GM19043 (cell line): ENCODE measurements around the gene NIN.

ENCODE experiments used
- ATAC-seq: cut with Tn5 transposase; IDR thresholded peaks from one replicate; pipeline ENCODE4 v1.9.1; 2021; ENCODE audit warnings: low read depth; ENCODE audit not compliant: unreplicated experiment

The NIN gene

DNA sequence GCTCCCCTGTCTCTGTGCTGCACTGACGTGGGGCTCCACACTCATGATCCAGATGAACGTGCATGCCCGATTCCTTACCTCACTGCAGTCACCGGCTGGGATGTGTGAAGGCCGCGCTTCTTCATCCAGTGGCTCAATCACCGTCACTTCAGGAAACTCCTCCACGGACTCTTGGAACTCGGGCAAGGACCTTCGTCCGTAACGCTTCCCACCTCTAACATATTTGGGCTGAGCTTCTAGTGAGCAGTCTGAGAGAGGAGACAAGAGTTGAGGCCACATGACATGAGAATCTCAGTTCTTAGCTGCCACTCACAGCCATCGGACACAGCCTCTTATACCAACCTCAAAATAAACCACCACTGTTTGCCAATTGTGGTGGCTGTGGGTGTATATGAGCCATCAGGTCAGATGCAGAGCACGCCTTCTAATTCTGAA lies 38.3 kb downstream of the NIN start:
- ATAC-seq, result no peak

DNA sequence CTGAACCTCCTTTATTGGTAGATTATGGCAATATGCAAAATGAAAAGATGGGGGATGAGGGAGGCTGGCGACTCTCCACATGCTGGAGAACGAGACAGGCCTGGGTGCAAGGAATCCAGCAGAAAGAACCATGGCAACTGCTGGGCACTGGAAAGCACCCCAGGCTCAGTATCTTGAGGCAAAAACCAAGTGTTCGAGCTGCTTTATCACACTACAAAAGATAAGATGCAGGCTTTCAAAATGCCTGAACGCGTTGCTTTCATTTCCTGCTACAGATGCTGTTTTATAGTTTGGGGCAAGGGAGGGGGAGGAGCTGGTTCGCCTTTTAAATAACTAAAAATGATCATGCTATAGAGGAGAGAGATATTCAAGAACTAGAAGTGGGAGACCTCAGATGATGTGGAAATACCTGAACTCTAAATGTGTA lies 38.9 kb downstream of the NIN start:
- no peak for ATAC-seq

DNA sequence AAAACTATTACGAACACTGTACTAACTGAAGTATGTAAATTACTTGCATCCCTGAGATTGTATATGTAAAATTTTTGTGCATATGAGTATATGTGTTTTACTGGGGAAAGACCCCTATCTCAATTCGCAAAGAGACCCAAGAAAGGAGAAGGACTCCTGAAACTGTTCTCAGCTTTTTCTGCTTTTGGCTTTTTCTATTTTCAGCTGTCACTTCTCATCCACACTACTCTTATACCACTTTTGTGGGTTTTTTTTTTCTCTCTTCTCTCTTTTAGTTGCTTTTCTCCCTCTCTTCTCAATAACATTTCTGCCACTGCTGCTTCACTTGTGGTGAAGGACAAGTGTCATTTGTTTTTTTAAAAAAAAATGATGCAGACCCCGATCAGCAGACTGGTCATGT lies 39.8 kb downstream of the NIN start:
- no peak for ATAC-seq

DNA sequence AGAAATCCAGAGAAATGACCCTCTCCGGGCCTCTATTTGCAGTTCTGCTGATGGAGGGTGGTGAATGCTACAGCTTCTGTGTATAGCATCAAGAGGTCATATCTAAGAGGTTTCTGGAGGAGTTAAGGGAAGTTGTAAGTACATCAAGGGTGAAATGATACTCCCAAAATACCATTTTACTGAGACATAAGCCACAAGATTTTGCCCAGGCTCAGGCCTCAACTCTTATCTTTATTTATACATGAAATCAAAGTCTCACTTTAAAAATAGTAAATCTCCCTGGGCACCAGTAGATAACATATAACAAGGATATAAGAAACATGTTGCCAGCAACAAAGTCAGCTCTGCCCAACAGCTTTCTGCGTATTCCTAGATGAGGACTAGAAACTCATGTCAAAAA lies 40.4 kb downstream of the NIN start:
- no peak for ATAC-seq

DNA sequence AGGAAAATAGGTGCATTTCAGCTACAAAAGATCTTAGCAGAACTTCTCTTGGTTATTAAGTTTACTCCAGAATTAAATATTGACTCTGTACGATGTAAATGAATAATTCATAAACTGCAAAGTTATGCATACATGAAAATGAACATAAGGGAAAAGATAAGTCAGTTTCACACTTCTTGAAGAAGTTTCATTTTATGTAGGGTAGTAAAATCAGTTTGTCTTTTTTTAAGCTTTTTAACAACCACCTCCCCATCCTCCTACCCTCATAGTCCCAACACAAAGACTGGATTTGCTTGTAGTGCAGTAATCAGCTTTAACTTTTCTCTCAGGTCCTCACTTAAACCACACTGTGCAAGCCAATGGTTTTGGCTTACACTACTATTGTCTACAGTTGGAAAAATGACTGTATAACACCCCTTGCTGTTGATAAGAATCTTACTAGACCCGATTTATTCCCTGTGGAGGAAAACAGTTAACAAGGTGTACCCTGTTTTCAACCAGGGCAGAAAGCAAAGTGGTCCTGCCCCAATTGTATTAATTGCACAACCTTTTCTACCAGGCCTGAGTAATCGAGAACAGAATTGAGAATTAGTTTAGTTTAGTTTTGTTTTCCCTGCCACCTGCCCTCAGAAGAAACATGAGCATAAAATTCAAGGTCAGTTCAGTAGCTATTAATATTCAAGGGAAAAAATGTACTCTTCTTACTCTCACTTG lies 44.1 kb downstream of the NIN start:
- no peak for ATAC-seq

DNA sequence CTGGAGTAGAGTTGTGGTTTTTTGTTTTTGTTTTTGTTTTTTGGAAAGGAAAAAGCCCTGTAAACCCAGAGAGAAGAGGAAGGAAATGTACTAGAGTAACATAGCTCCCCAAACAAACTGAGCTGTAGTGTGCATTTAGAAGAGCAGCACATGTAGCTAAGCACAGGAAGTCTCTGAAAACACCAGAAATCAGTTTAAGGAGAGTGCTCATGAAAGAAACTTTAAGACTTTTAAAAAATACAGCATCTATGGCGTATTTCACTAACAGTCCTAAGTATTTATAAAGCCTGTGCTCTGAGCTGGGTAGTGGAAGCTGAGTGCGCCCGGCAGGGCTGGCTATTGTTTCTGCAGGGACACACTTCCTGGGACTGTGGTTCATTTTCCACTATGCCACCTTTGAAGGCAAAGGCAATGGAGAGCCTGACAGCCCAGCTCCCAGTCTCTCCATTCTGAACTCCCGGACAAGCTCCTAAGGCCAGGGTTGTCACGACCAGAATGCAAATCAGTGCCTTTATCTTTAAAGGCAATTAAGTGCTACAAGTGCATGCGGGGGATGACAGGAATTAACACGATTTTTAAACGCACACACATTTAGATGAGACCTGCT lies 45.4 kb downstream of the NIN start:
- no peak for ATAC-seq

DNA sequence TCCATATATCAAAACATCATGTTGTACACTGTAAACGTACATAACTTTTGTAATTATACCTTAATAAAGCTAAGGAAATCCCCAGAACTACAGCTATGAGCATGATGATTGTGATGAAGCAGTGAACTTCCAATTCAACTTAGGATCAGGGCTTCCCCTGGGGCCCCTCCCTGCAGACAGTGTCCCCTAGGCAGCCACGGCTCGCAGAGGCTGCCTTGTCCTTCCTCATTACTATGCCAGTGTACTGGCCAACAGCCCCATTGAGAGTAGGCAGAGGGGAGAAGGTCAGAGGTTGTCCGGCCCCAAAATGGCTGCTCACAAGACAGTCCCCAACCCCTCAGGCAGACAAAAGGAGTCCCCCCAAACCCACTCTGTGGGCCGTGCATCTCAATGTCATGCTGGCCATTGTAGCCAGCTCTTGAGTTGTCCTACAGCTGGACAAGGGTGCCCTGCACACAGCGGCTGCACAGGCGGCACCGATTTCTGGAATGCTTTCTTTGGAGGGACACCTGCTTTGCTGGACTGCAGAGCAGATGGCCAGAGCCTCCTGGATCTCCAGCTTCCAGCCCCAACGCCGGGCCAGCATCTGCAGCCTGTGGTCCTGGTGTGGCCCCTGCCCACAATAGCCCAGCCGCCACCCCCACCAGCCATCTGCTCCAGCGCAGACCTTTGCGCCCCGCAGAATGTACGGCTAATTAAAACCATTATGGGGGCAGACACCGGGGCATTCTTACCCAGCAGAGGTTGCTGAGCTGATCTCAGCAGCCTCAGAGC lies 46.1 kb downstream of the NIN start:
- no peak for ATAC-seq

DNA sequence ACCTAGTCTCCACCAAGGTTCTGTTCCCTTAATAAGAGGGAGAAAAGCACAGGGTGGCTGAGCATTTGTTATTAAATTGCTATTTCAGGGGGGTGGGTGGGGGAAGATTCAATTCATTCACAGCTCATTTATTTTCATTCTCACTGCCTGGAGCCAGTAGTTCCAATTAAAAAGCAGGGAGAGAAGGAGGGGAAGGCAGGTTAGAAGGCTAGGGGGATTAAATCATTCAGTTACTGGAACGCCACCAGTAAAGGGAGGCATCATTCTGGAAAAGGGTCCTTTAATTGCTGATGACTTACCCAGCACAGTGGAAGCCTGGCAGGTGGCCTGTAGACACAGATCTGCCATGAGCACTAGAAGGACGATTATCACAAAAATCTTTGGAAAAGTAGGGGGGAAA lies 47.4 kb downstream of the NIN start:
- no peak for ATAC-seq

DNA sequence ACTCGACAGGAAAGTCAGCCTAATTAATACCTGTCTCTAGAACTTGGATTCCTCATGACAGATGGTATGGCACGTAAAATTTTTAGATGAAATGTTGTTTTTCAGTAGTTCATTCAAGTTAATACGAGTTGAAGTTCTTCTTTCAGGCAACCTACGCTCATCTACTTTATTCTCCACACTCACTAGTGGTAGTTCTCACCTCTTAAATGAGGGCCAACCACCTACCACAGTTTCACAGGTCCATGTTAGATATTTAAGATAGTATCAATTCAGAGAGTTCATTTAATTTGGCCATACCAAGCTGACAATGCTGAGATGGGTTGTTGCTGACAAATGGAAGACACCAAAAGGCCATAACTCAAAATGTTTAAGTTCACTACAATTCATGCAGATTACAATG lies 50.6 kb downstream of the NIN start:
- ATAC-seq, result no peak

DNA sequence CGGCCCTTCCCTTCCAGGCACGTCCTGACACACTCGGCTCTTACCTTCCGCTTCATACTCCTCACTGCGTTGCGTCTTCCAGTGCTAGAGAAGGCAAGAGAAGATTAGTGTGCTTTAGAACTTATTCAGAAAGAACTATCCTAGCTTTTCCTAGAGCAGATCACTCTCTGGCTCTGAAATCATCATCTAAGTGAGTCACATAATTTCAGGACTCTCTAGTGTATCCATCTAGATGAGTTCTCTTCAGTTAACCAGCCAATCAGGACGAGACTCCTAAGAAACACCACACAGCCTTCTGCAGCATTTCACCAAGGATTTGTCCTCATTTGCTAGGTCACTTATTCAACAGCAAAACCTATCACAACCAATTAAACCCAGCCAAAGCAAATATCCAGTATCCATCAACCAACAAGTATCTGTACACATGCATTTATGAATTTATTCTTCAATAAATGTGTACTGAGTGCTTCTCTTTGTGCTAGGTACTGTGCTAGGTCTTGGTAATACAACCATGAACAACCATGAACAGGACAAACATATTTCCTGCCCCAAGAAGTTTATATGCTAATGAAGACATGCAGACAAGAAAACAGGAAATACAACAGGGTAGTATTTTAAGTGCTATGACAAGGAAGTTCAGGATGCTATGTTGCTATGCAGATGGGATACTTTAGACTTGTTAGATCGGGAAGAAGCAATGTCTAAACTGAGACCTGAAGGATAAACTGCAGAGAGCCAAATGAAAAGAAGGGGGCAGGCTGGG lies 52.1 kb downstream of the NIN start:
- no peak for ATAC-seq

DNA sequence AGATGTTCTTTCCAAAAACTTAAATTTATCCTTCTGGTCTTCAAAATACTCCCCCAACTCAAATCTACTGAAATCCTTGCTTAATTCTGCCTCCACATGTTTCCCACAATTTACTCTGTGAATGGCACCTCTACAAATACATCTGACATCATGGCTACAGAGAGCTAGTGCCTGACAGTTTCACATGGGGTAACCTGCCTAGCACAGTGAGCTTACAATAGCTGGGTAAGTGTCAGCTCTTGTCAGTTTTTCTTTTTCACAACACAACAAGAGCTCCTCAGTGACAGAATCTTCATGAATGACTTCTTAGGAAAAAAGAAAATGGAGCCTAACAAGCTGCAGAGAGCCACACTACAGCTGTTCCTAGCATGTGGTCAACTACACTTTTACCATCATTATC lies 54.4 kb downstream of the NIN start:
- no peak for ATAC-seq

DNA sequence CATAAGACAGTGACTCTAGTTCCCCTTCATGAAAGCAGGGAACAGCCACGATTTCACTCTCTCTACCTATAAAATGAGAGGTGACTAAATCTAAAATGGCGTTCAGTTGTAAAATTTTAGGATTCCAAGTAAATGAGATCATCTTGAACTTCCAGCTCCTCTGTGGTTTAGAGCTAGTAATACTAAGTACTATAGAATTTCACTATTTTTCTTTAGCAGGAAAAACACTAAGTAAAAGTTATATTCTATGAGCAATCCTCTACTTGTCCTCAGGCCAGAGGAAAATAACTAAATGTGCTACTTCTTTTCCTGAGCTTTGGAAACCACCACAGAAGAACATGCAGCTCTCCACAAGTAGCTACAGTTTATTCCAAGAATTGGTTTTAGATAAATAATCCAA lies 55.6 kb downstream of the NIN start:
- ATAC-seq, result no peak

DNA sequence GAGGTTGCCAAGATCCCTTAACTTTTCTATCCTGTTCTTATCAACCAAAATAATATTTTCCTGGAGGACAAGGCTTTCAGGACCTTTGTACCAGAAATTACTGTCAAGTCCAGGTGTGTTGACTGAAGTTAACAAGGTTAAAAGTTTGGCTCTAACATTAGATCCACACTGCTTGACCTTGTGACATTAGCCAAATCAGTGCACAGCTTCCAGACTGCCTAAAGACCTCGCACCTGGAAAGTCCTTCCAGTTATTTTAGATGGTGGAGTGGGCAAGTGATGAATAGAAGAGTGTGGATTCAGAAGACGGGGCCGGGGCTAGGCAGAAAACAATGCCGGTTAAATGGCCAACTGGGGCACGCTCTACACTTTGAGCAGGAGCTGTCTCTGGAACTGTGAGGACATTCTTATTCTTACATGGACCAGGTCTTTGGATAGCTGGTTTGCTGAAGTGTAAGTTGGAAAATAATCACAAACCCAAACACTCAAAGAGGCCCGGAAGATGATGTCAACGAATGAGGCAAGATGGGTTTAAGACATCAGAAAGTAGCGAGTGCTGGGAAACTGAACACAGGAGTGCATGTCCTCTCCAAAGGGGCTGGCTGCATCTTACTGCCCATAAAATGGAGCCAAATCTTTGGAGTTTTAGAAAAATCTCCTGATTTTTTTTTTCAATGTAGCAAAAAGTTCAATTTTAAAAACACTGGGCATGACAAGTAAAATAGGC lies 56.3 kb downstream of the NIN start:
- ATAC-seq, result no peak

DNA sequence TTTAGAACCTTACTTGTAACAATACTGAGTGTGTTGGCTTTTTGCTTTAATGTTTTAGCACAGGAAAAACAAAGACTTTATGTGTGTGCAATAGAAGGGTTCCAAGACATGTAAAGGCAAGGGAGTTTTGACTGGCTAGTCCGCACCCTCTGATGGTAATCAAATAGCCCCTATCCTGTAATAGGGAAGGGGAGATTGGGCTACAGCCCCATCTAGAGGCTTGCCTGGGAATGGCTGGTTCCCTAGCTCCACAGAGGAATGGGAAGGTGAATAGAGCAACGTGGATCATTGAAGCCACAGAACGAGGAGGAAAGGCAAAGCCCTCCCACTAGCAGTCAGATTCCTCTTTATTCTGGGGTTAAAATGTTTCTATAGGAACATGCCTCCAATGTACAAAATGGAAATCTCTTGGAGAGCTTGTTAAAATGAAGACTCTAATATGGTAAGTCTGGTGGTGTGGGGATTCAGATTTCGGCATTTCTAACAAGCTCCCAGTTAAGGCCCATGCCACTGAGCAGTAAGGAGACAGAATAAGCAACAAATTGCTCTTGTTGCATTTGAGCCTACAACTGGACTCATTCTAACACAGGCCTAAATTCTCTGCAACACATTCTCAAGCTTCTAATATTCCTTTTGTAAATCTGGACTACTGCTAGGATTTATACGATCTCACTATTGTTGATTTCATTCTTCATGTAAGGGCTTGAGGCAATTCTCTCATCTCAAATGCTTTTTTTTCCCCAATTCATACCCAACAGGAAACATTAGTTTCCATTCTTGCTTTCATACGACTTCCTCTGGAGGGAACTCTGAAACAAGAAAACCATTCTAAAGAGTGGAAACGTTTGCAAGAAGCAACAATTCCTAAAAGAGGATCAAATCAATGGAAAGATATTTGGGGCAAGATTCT lies 57.1 kb downstream of the NIN start:
- no peak for ATAC-seq

DNA sequence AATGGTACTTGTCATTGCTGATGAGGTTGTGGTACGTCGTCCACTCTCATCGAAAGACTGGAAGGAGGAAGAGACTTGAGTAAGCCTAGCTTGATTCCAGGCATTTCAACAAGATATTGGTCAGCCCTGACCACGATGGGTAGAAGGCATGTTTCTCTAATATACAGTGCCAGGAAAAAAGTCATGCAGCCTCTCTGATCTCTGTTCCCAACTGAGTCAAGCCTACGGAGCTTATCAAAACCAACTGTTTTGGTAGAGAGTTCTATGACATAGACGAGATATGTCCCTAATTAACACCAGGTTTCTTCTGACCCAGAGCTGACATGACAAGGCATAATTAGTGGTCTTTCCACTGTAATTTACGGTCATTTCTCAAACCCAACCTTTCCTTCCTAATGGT lies 58.5 kb downstream of the NIN start:
- no peak for ATAC-seq

DNA sequence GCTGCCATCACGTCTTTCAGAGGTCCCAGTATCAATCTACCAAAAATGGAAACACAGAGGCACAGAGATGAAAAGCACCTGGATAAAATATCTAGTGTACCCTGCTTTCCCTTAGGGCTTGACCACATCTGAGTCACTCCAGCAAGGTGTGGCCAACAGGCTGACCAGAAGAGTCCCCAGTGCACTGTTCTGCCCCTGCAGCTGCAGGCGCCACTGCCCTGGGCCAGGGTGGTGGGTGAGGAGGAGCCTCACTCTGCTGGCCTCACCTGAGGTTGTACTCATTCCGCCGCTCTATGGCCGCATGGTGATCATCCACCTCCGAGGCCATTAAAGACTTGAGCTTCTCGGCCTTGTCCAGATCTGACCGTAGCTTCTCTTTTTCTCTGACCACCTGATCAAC lies 60.4 kb downstream of the NIN start:
- ATAC-seq, result no peak

DNA sequence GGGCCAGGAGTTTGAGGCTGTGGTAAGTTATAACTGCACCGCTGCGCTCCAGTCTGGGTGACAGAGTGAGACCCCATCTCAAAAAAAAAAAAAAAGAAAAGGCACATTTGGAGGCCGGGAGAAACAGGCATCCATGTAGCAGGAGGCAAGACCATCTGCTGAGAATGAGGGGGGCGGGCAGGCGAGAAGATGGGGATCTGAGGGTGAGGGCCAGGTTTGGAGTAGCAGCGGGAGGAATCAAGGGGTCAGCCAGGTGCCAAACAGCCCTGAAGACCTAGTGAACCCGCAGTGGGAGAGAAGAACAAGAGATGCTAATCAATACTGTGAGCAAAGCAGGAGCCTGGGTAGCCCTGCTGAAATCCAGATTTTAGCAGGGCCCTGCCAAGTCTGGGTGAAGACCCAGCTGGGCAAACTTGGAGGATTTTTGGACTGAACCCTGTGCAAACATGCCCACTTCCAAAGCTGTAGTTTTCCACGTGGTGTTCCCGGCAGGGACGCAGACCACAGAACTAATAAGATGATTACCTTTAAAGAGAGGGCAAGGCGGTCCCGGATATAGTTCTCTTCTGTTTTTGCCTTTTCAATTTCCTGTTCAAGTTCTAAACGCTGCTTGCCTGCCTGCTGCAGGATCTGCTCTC lies 61.0 kb downstream of the NIN start:
- ATAC-seq, result no peak

DNA sequence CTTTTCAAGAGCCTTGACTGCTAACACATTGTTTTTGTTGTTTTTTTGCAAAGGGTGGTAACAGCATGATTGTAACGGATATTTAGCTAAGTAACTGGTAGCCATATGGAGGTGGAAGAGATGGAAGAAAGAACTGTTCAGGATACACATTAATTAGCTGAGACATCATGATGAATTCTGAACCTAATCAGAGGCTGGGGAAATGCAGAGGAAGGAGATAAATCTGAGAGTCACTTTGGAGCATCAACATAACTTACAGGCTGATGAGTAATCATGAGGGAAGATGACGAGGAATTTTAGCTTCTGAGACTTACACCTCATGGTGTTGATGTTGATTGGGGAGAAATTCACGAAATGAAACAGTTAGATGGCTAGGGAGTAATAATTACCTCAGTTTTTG lies 62.3 kb downstream of the NIN start:
- ATAC-seq, result no peak

DNA sequence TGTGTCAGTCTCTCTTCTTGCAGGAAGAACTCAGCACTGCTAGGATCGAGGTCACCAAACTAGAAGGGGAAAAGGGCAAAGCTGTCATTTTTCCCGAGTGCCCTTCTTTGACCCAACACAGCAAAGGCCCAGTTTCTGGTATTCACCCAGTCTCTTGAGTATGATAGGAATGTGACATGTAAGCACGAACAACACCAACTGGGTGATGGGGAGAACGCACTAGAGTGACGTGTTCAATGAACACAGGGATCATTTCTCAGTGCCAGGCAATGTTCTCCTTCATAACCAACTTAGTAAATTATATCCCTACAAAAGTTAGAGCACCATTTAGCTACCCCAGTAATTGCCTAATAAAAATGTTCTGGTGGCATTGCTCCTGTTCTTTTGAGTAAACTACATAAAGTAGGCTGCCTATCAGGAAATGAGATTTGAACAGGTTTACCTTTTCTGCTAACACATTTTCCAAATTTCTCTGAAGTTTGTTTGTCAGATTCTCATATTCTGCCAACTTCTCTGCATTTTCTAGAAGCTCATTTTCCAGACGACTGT lies 64.5 kb downstream of the NIN start:
- no peak for ATAC-seq
